Gastrocnemius medialis (tissue), 4 donors: ENCODE measurements around the gene CDH20. TPM values are rescaled to one million over a fixed set of nuclear protein-coding genes. Genes with fewer than 3 reads are reported as not detected.

ENCODE experiments used
- ATAC-seq, 2 donors: fragments of 150-250 bp; one replicate each; pipeline ENCODE4 v1.9.1; 2016
- DNase-seq, 2 donors: peaks; one replicate each; pipeline ENCODE4 v3.0.0-alpha.2; 2019
- H3K27ac ChIP-seq, 4 donors: fragments of 200-600 bp; sonication (generic); 1 replicate in 1 of 4; 2 replicates in 3 of 4; pipeline ENCODE4 v1.5.1; 2016 to 2018; ENCODE audit warnings: mild to moderate bottlenecking in 2 of 4, moderate library complexity in 1 of 4
- H3K27me3 ChIP-seq, 3 donors: fragments of 200-600 bp; sonication (generic) in 2 of 3; 1 replicate in 1 of 3; 2 replicates in 2 of 3; pipeline versions ENCODE4 v1.5.1 to v1.6.0; 2016 to 2019; ENCODE audit warnings: mild to moderate bottlenecking in 1 of 3, moderate library complexity in 1 of 3
- H3K36me3 ChIP-seq, 2 donors: fragments of 200-600 bp; sonication (generic) in 1 of 2; one replicate each; pipeline ENCODE4 v1.5.1; 2017 to 2018
- H3K4me1 ChIP-seq, 2 donors: fragments of 200-600 bp; sonication (generic) in 1 of 2; one replicate each; pipeline ENCODE4 v1.5.1; 2016 to 2017; ENCODE audit warnings: mild to moderate bottlenecking in 2 of 2
- H3K4me3 ChIP-seq, 4 donors: fragments of 200-600 bp; sonication (generic) in 3 of 4; 1 replicate in 1 of 4; 2 replicates in 3 of 4; pipeline ENCODE4 v1.5.1; 2016 to 2019; ENCODE audit warnings: mild to moderate bottlenecking in 2 of 4
- H3K9me3 ChIP-seq, 3 donors: fragments of 200-600 bp; sonication (generic) in 2 of 3; 1 replicate in 1 of 3; 2 replicates in 2 of 3; pipeline ENCODE4 v1.5.1; 2016 to 2019
- CTCF ChIP-seq, 5 experiments: fragments of 450-650 bp in 3 of 5; fragments of 200-600 bp in 2 of 5; sonication (generic) in 2 of 5; IDR thresholded peaks in 4 of 5; conservative IDR thresholded peaks in 1 of 5; 1 replicate in 4 of 5; 2 replicates in 1 of 5; pipeline ENCODE4 v1.5.1; 2016 to 2019; ENCODE audit warnings: antibody characterized with exemption in 5 of 5, mild to moderate bottlenecking in 3 of 5, moderate library complexity in 3 of 5
- POLR2A ChIP-seq, 2 donors: fragments of 450-650 bp; IDR thresholded peaks; one replicate each; pipeline ENCODE4 v1.6.1; 2017; ENCODE audit warnings: antibody characterized with exemption in 2 of 2, mild to moderate bottlenecking in 2 of 2, moderate library complexity in 2 of 2
- in situ Hi-C, 4 donors: fragments of 200-750 bp; cut with MboI; loops; one replicate each; pipeline versions ENCODE4 v1.15.0 to v1.8.0; 2017; ENCODE audit warnings: low sequenced_read_pairs in 4 of 4
- intact Hi-C: fragments of 100-400 bp; cut with DNase I; formaldehyde crosslinking; loops from one replicate; pipeline ENCODE4 v1.15.1; 2023; ENCODE audit warnings: low total_unique reads
- total RNA-seq, 4 donors: library from RNA; depleted of rRNA; stranded (reverse); fragments of >200 nt; gene quantifications; one replicate each; pipeline versions ENCODE4 v1.1.0 to v1.2.3, GENCODE V29; 2016

Gene CDH20
- total RNA-seq, 4 donors from 2014 or later, result 0.51 to 19.6 (median 3.9) TPM

GRCh38 chr18:61322265-61322873 lies 10.9 kb upstream of the CDH20 start:
- H3K27ac ChIP-seq, result no peak overlapping the region
- ATAC-seq (peak; percentile 21 to 60), DNase-seq (no peak)
- no peaks in the 10 kb centered on the region for H3K9me3 ChIP-seq
- no peaks in the 10 kb centered on the region for H3K27me3 ChIP-seq
- no peaks in the 10 kb centered on the region for H3K4me1 ChIP-seq
- TF ChIP-seq CTCF (IDR thresholded peaks at IDR 0.05 in 4 of 5, conservative IDR thresholded peaks at IDR 0.05 in 1 of 5) (peak in 1 of 5 experiments; percentile 50), POLR2A (IDR thresholded peaks at IDR 0.05) (no peak)
- in situ Hi-C loops (no loop called here), intact Hi-C loops (no loop called here)
- H3K4me3 ChIP-seq, result no peak overlapping the region
- no peaks in the 10 kb centered on the region for H3K36me3 ChIP-seq

- TF ChIP-seq CTCF (IDR thresholded peaks at IDR 0.05 in 4 of 5, conservative IDR thresholded peaks at IDR 0.05 in 1 of 5) (no peak), POLR2A (IDR thresholded peaks at IDR 0.05) (no peak)
Observed at GRCh38 chr18:61323951-61324350, 9.3 kb upstream of the CDH20 start.

GRCh38 chr18:61326407-61326806 lies 6.8 kb upstream of the CDH20 start:
- H3K27ac ChIP-seq, result no peak overlapping the region
- no peak overlapping the region for H3K4me3 ChIP-seq
- intact Hi-C loops (no loop called here), in situ Hi-C loops (loop anchor here in 1 of 4 donors (25.0 kb wide), 1 partner anchor 111 kb away; no protein-coding TSS in a partner anchor)
- no peaks in the 10 kb centered on the region for H3K4me1 ChIP-seq
- H3K27me3 ChIP-seq, result no peaks in the 10 kb centered on the region
- H3K9me3 ChIP-seq, result no peaks in the 10 kb centered on the region
- H3K36me3 ChIP-seq, result no peaks in the 10 kb centered on the region
- no peak for DNase-seq
- ATAC-seq, result no peak
- no peak for TF ChIP-seq POLR2A (IDR thresholded peaks at IDR 0.05)
- TF ChIP-seq CTCF (IDR thresholded peaks at IDR 0.05 in 4 of 5, conservative IDR thresholded peaks at IDR 0.05 in 1 of 5), result no peak

More at GRCh38 chr18:61323951-61324350, 9.3 kb upstream of the CDH20 start:
- in situ Hi-C loops, result no loop called here
- H3K4me1 ChIP-seq, result no peaks in the 10 kb centered on the region
- no peak overlapping the region for H3K4me3 ChIP-seq
- H3K27ac ChIP-seq, result no peak overlapping the region
- intact Hi-C loops, result no loop called here
- H3K27me3 ChIP-seq, result no peaks in the 10 kb centered on the region
- no peaks in the 10 kb centered on the region for H3K9me3 ChIP-seq
- no peaks in the 10 kb centered on the region for H3K36me3 ChIP-seq
- DNase-seq (no peak), ATAC-seq (no peak)

GRCh38 chr18:61329398-61329797 lies 3.8 kb upstream of the CDH20 start:
- in situ Hi-C loops, result loop anchor here in 1 of 4 donors (25.0 kb wide), 1 partner anchor 108 kb away; no protein-coding TSS in a partner anchor
- intact Hi-C loops, result no loop called here

More at GRCh38 chr18:61329398-61329797, 3.8 kb upstream of the CDH20 start:
- H3K4me3 ChIP-seq, result no peak overlapping the region
- no peaks in the 10 kb centered on the region for H3K4me1 ChIP-seq
- TF ChIP-seq CTCF (IDR thresholded peaks at IDR 0.05 in 4 of 5, conservative IDR thresholded peaks at IDR 0.05 in 1 of 5), result no peak
- TF ChIP-seq POLR2A (IDR thresholded peaks at IDR 0.05), result no peak
- peaks cover 6 to 17% (median 13%) of the 10 kb centered on the region in 3 donors for H3K27me3 ChIP-seq
- ATAC-seq (no peak), DNase-seq (no peak)
- no peaks in the 10 kb centered on the region for H3K9me3 ChIP-seq
- no peaks in the 10 kb centered on the region for H3K36me3 ChIP-seq
- H3K27ac ChIP-seq, result no peak overlapping the region
